ENCODE measurements around the gene SLC37A4. TPM values are rescaled to one million over a fixed set of nuclear protein-coding genes. Genes with fewer than 3 reads are reported as not detected.

SLC37A4 gene
- total RNA-seq, 1 donor: 9.5 TPM

GRCh38 chr11:119025099-119025473 lies 5.6 kb downstream of the SLC37A4 start:
- no peak overlapping the region for H3K4me3 ChIP-seq (ENCODE audit: low read depth, low read length)
- TF ChIP-seq, protein P1, sequence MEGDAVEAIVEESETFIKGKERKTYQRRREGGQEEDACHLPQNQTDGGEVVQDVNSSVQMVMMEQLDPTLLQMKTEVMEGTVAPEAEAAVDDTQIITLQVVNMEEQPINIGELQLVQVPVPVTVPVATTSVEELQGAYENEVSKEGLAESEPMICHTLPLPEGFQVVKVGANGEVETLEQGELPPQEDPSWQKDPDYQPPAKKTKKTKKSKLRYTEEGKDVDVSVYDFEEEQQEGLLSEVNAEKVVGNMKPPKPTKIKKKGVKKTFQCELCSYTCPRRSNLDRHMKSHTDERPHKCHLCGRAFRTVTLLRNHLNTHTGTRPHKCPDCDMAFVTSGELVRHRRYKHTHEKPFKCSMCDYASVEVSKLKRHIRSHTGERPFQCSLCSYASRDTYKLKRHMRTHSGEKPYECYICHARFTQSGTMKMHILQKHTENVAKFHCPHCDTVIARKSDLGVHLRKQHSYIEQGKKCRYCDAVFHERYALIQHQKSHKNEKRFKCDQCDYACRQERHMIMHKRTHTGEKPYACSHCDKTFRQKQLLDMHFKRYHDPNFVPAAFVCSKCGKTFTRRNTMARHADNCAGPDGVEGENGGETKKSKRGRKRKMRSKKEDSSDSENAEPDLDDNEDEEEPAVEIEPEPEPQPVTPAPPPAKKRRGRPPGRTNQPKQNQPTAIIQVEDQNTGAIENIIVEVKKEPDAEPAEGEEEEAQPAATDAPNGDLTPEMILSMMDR (IDR thresholded peaks at IDR 0.05; ENCODE audit: insufficient read depth, low read depth, low read length): no peak
- DNase-seq (ENCODE audit: low read depth): no peak

GRCh38 chr11:119024430-119025098 lies 6.1 kb downstream of the SLC37A4 start:
- TF ChIP-seq, protein P1 (IDR thresholded peaks at IDR 0.05; ENCODE audit: insufficient read depth, low read depth, low read length): no peak
- DNase-seq (ENCODE audit: low read depth): peak; percentile 22
- H3K4me3 ChIP-seq (ENCODE audit: low read depth, low read length): no peak overlapping the region

DNA sequence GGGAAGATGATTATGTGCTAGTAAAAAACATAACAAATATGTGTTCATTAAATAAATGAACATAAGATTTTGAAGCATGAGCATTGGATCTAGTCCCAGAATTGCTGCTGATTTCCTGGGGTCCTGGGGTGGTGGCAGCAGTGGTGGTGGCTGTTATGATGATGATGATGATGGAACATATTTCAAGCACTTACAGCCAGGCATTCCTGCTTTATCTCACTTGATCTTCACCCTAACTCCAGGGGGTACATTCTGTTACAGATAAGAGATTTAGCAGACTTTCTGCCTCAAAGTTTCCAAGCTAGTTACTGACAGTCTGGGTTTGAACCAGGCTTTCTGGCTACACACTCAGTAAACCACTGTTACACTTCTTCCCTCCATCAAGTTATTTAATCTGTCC lies 6.9 kb downstream of the SLC37A4 start:
- TF ChIP-seq, protein P1 (IDR thresholded peaks at IDR 0.05; ENCODE audit: insufficient read depth, low read depth, low read length): no peak
- H3K4me3 ChIP-seq (ENCODE audit: low read depth, low read length): no peak overlapping the region
- no peak for DNase-seq (ENCODE audit: low read depth)

DNA sequence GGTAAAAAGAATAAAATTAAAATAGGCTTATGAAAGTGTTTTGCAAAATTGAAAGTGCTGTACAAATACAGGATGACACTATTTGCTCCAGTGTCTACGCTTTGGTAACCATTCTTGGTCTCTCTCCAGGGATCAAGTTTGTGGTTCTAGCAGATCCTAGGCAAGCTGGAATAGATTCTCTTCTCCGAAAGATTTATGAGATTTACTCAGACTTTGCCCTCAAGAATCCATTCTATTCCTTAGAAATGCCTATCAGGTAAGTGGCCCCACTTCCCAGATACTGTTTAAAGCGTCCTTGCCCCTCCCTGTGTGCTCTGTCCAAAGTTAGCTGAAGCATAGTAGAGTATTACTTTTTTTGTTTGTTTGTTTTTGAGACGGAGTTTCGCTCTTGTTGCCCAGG lies 9.0 kb downstream of the SLC37A4 start:
- no peak for DNase-seq (ENCODE audit: low read depth)
- TF ChIP-seq, protein P1 (IDR thresholded peaks at IDR 0.05; ENCODE audit: insufficient read depth, low read depth, low read length): no peak
- H3K4me3 ChIP-seq (ENCODE audit: low read depth, low read length): no peak overlapping the region

- peak overlapping the region; percentile 95 for H3K4me3 ChIP-seq (ENCODE audit: low read depth, low read length)
- no peak for DNase-seq (ENCODE audit: low read depth)
- TF ChIP-seq, protein P1 (IDR thresholded peaks at IDR 0.05; ENCODE audit: insufficient read depth, low read depth, low read length): no peak
These were observed 10.7 kb downstream of the SLC37A4 start for GRCh38 chr11:119019996-119020395.

DNA sequence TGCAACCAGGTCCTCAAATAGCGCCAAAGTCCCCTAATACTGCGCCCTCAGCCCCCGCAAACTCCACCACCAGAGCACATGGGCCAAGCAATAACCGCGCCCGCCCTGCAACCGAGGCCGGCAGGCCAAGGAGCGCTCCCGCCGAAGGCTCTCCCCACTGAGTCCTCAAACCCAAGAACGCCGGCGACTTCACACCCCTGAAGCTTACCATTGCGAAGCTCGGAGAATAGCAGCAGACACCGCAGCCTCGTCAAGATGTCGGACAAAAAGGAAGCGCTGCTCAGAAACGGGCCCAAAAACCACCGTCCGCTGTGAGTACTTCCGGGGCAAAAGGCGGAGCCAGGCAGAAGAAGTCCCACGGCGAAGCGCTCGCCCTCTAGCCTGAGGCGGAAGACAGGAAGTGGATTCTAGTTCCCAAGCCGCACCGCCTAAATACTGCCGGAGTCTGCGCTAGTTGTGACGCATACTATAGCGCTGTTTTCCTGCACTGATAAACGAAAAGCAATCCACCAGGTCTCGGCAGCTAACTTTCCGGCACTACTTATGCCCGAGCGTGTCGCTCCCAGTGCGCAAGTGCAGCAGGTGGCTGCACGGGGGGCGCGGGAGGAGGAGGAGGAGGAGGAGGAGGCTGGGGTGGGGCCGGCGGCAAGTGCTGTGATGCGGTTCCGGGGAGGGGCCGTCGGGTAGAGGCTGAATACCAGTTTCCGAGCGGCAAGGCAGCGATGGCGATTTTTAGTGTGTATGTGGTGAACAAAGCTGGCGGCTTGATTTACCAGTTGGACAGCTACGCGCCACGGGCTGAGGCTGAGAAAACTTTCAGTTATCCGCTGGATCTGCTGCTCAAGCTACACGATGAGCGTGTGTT lies 12.4 kb downstream of the SLC37A4 start, which contains the start of the genes RPS25 and TRAPPC4:
Gene RPS25, minus strand, starts transcription at position 270 of the 865 bp plus-strand sequence. Its CDS starts 59 bp downstream, at position 211.
Gene TRAPPC4, plus strand, starts transcription at position 693 of the 865 bp plus-strand sequence. Its CDS starts 30 bp downstream, at position 723.
- peak; percentile 95 for DNase-seq (ENCODE audit: low read depth)
- H3K4me3 ChIP-seq (ENCODE audit: low read depth, low read length): peak within 1 kb of the TSS; percentile 95
- TF ChIP-seq, protein P1 (IDR thresholded peaks at IDR 0.05; ENCODE audit: insufficient read depth, low read depth, low read length): no peak

GRCh38 chr11:119017377-119017776 lies 13.3 kb downstream of the SLC37A4 start:
- DNase-seq (ENCODE audit: low read depth): peak; percentile 37

More at GRCh38 chr11:119017377-119017776, 13.3 kb downstream of the SLC37A4 start:
- H3K4me3 ChIP-seq (ENCODE audit: low read depth, low read length): peak overlapping the region; percentile 95
